ENCODE data around the gene RPTOR. TPM values are rescaled to one million over a fixed set of nuclear protein-coding genes. Genes with fewer than 3 reads are reported as not detected.

The RPTOR gene
- total and polyA plus RNA-seq, 3 experiments from 2014 or later, result 7.9 to 69.4 (median 63.9) TPM

GRCh38 chr17:80981929-80982425 lies 437.3 kb downstream of the RPTOR start:
- ChIA-PET CTCF (interaction anchor here (1.6 to 1.9 kb wide), 2 partner anchors 116 to 555 kb away, joined by 5 to 7 read pairs; no protein-coding TSS in a partner anchor), POLR2A (no interaction called here)
- H3K36me3 ChIP-seq (ENCODE audit: insufficient read depth, low read length), result no peaks in the 10 kb centered on the region
- no peaks in the 10 kb centered on the region for H3K36me3 Mint-ChIP-seq
- H3K4me1 Mint-ChIP-seq, result peaks cover 4 to 12% (median 9%) of the 10 kb centered on the region in 3 donors
- peaks cover 4% of the 10 kb centered on the region for H3K27me3 ChIP-seq (ENCODE audit: insufficient read depth, low read length, poor library complexity, severe bottlenecking)
- no peak overlapping the region for H3K27ac ChIP-seq (ENCODE audit: low read depth, low read length)
- H3K27me3 Mint-ChIP-seq, result peaks cover 13 to 25% of the 10 kb centered on the region in 2 donors
- no peak for DNase-seq
- H3K27ac Mint-ChIP-seq, result no peak overlapping the region
- no peaks in the 10 kb centered on the region for H3K9me3 ChIP-seq (ENCODE audit: low read length)
- no peak overlapping the region for H3K4me3 Mint-ChIP-seq
- H3K4me3 ChIP-seq (ENCODE audit: low read length), result no peak overlapping the region
- no peaks in the 10 kb centered on the region for H3K9me3 Mint-ChIP-seq
- no peaks in the 10 kb centered on the region for H3K4me1 ChIP-seq (ENCODE audit: insufficient read depth, low read length)

GRCh38 chr17:80982426-80982974 lies 437.9 kb downstream of the RPTOR start:
- Histone ChIP-seq H3K9me3 (ENCODE audit: low read length) (no peaks in the 10 kb centered on the region), H3K4me1 (ENCODE audit: insufficient read depth, low read length) (no peaks in the 10 kb centered on the region), H3K27ac (ENCODE audit: low read depth, low read length) (no peak overlapping the region), H3K4me3 (ENCODE audit: low read length) (no peak overlapping the region), H3K36me3 (ENCODE audit: insufficient read depth, low read length) (no peaks in the 10 kb centered on the region), H3K27me3 (ENCODE audit: insufficient read depth, low read length, poor library complexity, severe bottlenecking) (peaks cover 4% of the 10 kb centered on the region)
- Mint-ChIP-seq H3K27me3 (peaks cover 12 to 22% of the 10 kb centered on the region in 2 donors), H3K4me1 (peaks cover 4 to 12% (median 9%) of the 10 kb centered on the region in 3 donors), H3K27ac (no peak overlapping the region), H3K4me3 (no peak overlapping the region), H3K36me3 (no peaks in the 10 kb centered on the region), H3K9me3 (no peaks in the 10 kb centered on the region)
- POLR2A ChIA-PET, result no interaction called here
- CTCF ChIA-PET, result interaction anchor here (1.6 to 1.9 kb wide), 2 partner anchors 117 to 555 kb away, joined by 5 to 7 read pairs; no protein-coding TSS in a partner anchor
- no peak for DNase-seq

GRCh38 chr17:80983545-80983944 lies 438.9 kb downstream of the RPTOR start:
- Histone ChIP-seq H3K27ac (ENCODE audit: low read depth, low read length) (no peak overlapping the region), H3K4me3 (ENCODE audit: low read length) (no peak overlapping the region), H3K36me3 (ENCODE audit: insufficient read depth, low read length) (no peaks in the 10 kb centered on the region), H3K27me3 (ENCODE audit: insufficient read depth, low read length, poor library complexity, severe bottlenecking) (peaks cover 4% of the 10 kb centered on the region), H3K9me3 (ENCODE audit: low read length) (no peaks in the 10 kb centered on the region), H3K4me1 (ENCODE audit: insufficient read depth, low read length) (no peaks in the 10 kb centered on the region)
- H3K4me1 Mint-ChIP-seq, result peaks cover 4 to 12% (median 9%) of the 10 kb centered on the region in 3 donors
- no peak overlapping the region for H3K27ac Mint-ChIP-seq
- no peaks in the 10 kb centered on the region for H3K36me3 Mint-ChIP-seq
- H3K4me3 Mint-ChIP-seq, result no peak overlapping the region
- H3K27me3 Mint-ChIP-seq, result peaks cover 9 to 20% of the 10 kb centered on the region in 2 donors
- ChIA-PET CTCF (no interaction called here), POLR2A (no interaction called here)
- DNase-seq, result no peak
- H3K9me3 Mint-ChIP-seq, result no peaks in the 10 kb centered on the region

- H3K36me3 Mint-ChIP-seq, result no peaks in the 10 kb centered on the region
- Histone ChIP-seq H3K27me3 (ENCODE audit: insufficient read depth, low read length, poor library complexity, severe bottlenecking) (peaks cover 4% of the 10 kb centered on the region), H3K4me1 (ENCODE audit: insufficient read depth, low read length) (peaks cover 10% of the 10 kb centered on the region), H3K9me3 (ENCODE audit: low read length) (no peaks in the 10 kb centered on the region), H3K4me3 (ENCODE audit: low read length) (no peak overlapping the region), H3K27ac (ENCODE audit: low read depth, low read length) (no peak overlapping the region), H3K36me3 (ENCODE audit: insufficient read depth, low read length) (no peaks in the 10 kb centered on the region)
- peaks cover 9 to 19% (median 17%) of the 10 kb centered on the region in 3 donors for H3K4me1 Mint-ChIP-seq
- peaks cover 4 to 14% of the 10 kb centered on the region in 2 donors for H3K27me3 Mint-ChIP-seq
- H3K27ac Mint-ChIP-seq, result no peak overlapping the region
- peak overlapping the region in 1 of 7 donors; percentile 29 for H3K4me3 Mint-ChIP-seq
- DNase-seq, result no peak
- ChIA-PET POLR2A (no interaction called here), CTCF (interaction anchor here (1.5 kb wide), 1 partner anchor 558 kb away, joined by 5 read pairs; no protein-coding TSS in a partner anchor)
- H3K9me3 Mint-ChIP-seq, result no peaks in the 10 kb centered on the region
These were observed 440.1 kb downstream of the RPTOR start for GRCh38 chr17:80984749-80985148.

- Histone ChIP-seq H3K4me3 (ENCODE audit: low read length) (no peak overlapping the region), H3K27ac (ENCODE audit: low read depth, low read length) (no peak overlapping the region), H3K9me3 (ENCODE audit: low read length) (no peaks in the 10 kb centered on the region), H3K36me3 (ENCODE audit: insufficient read depth, low read length) (no peaks in the 10 kb centered on the region), H3K27me3 (ENCODE audit: insufficient read depth, low read length, poor library complexity, severe bottlenecking) (no peaks in the 10 kb centered on the region), H3K4me1 (ENCODE audit: insufficient read depth, low read length) (peaks cover 16% of the 10 kb centered on the region)
- ChIA-PET POLR2A (no interaction called here), CTCF (interaction anchor here (0.8 to 1.2 kb wide), 3 partner anchors 9 to 111 kb away, joined by 3 read pairs; no protein-coding TSS in a partner anchor)
- Mint-ChIP-seq H3K27ac (peak overlapping the region in 1 of 8 donors; percentile 63), H3K4me3 (peak overlapping the region in 1 of 7 donors; percentile 61), H3K9me3 (no peaks in the 10 kb centered on the region), H3K36me3 (no peaks in the 10 kb centered on the region), H3K4me1 (peaks cover 7 to 21% (median 11%) of the 10 kb centered on the region in 3 donors), H3K27me3 (peaks cover 4% of the 10 kb centered on the region in 2 donors)
- no peak for DNase-seq
These were observed 441.4 kb downstream of the RPTOR start for GRCh38 chr17:80986046-80986445.

GRCh38 chr17:80986816-80987475 lies 442.3 kb downstream of the RPTOR start:
- Histone ChIP-seq H3K9me3 (ENCODE audit: low read length) (no peaks in the 10 kb centered on the region), H3K4me3 (ENCODE audit: low read length) (no peak overlapping the region), H3K4me1 (ENCODE audit: insufficient read depth, low read length) (peaks cover 20% of the 10 kb centered on the region), H3K27me3 (ENCODE audit: insufficient read depth, low read length, poor library complexity, severe bottlenecking) (no peaks in the 10 kb centered on the region), H3K36me3 (ENCODE audit: insufficient read depth, low read length) (no peaks in the 10 kb centered on the region), H3K27ac (ENCODE audit: low read depth, low read length) (no peak overlapping the region)
- H3K27ac Mint-ChIP-seq, result peak overlapping the region in 1 of 8 donors; percentile 50
- ChIA-PET CTCF (interaction anchor here (0.8 to 2.3 kb wide), 3 partner anchors 9 to 115 kb away, joined by 3 to 17 read pairs (median 3); no protein-coding TSS in a partner anchor), POLR2A (no interaction called here)
- no peaks in the 10 kb centered on the region for H3K9me3 Mint-ChIP-seq
- H3K36me3 Mint-ChIP-seq, result peaks cover 0 to 3% (median 0%) of the 10 kb centered on the region in 3 donors
- H3K4me1 Mint-ChIP-seq, result peaks cover 7 to 23% (median 11%) of the 10 kb centered on the region in 3 donors
- DNase-seq, result no peak
- H3K4me3 Mint-ChIP-seq, result no peak overlapping the region
- H3K27me3 Mint-ChIP-seq, result peaks cover 4 to 8% of the 10 kb centered on the region in 2 donors

- peaks cover 27% of the 10 kb centered on the region for H3K4me1 ChIP-seq (ENCODE audit: insufficient read depth, low read length)
- no peak overlapping the region for H3K27ac ChIP-seq (ENCODE audit: low read depth, low read length)
- Mint-ChIP-seq H3K27ac (no peak overlapping the region), H3K9me3 (no peaks in the 10 kb centered on the region), H3K27me3 (peaks cover 2 to 7% of the 10 kb centered on the region in 2 donors), H3K4me3 (peak overlapping the region in 3 of 7 donors; percentile 6 to 50 (median 10)), H3K36me3 (peaks cover 0 to 6% (median 0%) of the 10 kb centered on the region in 3 donors), H3K4me1 (peaks cover 12 to 28% (median 16%) of the 10 kb centered on the region in 3 donors)
- no peaks in the 10 kb centered on the region for H3K27me3 ChIP-seq (ENCODE audit: insufficient read depth, low read length, poor library complexity, severe bottlenecking)
- no peak for DNase-seq
- ChIA-PET CTCF (interaction anchor here (0.7 to 2.3 kb wide), 5 partner anchors 12 to 114 kb away, joined by 3 to 17 read pairs (median 3); no protein-coding TSS in a partner anchor), POLR2A (no interaction called here)
- no peaks in the 10 kb centered on the region for H3K36me3 ChIP-seq (ENCODE audit: insufficient read depth, low read length)
- no peaks in the 10 kb centered on the region for H3K9me3 ChIP-seq (ENCODE audit: low read length)
- no peak overlapping the region for H3K4me3 ChIP-seq (ENCODE audit: low read length)
These were observed 443.4 kb downstream of the RPTOR start for GRCh38 chr17:80987941-80988461.

GRCh38 chr17:80989586-80989913 lies 444.9 kb downstream of the RPTOR start:
- Mint-ChIP-seq H3K4me1 (peaks cover 17 to 36% (median 23%) of the 10 kb centered on the region in 3 donors), H3K27me3 (peaks cover 0 to 4% of the 10 kb centered on the region in 2 donors), H3K9me3 (no peaks in the 10 kb centered on the region), H3K4me3 (peak overlapping the region; percentile 71 to 87 (median 82)), H3K27ac (peak overlapping the region in 2 of 8 donors; percentile 51 to 90), H3K36me3 (peaks cover 0 to 10% (median 0%) of the 10 kb centered on the region in 3 donors)
- Histone ChIP-seq H3K27ac (ENCODE audit: low read depth, low read length) (no peak overlapping the region), H3K9me3 (ENCODE audit: low read length) (no peaks in the 10 kb centered on the region), H3K4me3 (ENCODE audit: low read length) (peak overlapping the region; percentile 50), H3K36me3 (ENCODE audit: insufficient read depth, low read length) (no peaks in the 10 kb centered on the region), H3K4me1 (ENCODE audit: insufficient read depth, low read length) (peaks cover 35% of the 10 kb centered on the region), H3K27me3 (ENCODE audit: insufficient read depth, low read length, poor library complexity, severe bottlenecking) (no peaks in the 10 kb centered on the region)
- ChIA-PET CTCF (interaction anchor here (0.7 to 2.3 kb wide), 15 partner anchors 15 to 116 kb away, joined by 3 to 17 read pairs (median 4); no protein-coding TSS in a partner anchor), POLR2A (no interaction called here)
- DNase-seq, result no peak

Data from CD8-positive, alpha-beta memory T cell (primary cell).